ENCODE data around the gene SMCO4.
"Not testable (repeated sequence)": the region's sequence is repeated elsewhere in the genome, so short reads cannot be mapped to it uniquely, and the experiment has no call there.

Gene SMCO4

GRCh38 chr11:93543292-93543977 lies at the start of gene SMCO4:
SMCO4 (minus strand) TSS chr11:93543391; CDS start chr11:93479189, 64,202 bp downstream.
- DNase-seq: peak; percentile 86

- DNase-seq: no peak
Measured at GRCh38 chr11:93591247-93591898, 48.2 kb upstream of the SMCO4 start.

DNA sequence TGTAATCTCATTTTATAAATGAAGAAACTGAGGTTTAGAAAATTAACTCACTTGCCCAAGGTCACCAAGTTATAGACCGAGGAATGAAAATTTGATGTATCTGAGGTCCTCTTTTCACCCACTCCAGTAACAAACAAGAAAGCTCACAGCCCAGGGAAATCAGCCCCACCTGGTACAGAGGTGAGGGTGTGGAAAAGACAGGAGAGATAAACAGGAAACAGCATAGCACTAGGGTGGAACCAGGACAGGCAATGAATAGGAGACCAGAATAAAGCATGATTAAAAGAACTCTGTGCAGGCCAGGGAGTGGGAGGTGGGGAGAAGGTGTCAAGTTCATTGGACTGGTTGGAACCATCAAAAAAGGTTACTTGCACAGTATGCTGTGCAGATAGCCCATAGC lies 46.2 kb upstream of the SMCO4 start:
- DNase-seq: no peak

DNA sequence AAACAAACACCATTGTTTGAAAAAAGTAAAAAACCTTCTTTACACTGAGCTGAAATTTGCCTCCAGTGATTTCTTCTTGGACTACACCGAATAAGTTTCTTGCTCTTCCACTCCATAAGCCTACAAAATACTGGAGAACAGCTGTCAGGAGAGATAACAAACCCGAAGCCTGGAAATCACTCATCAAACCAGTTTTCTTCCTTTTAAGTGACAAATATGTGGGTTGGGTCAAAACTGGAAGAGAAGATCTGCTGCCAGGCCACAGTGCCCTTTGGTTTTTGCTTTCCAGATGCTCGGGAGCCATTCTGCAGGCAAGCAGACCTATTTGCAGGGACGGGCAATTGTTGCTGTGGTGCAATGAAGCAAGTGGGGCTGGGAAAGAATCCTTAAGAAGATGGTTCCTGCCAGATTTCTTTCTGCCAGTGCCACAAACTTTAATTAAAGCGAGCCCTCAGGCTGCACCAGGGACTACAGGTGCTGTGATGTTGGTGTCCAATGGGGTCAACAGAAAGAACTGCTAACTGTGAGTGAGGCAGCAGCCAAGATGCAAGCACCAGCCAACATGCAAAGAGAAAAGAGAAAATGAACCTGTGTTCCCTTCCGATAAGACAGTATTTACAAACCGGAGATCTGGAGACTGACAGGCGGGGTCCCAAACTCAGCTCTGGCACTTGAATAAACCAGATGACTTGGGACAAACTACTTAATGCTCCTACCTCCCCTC lies 44.8 kb upstream of the SMCO4 start:
- no peak for DNase-seq

DNA sequence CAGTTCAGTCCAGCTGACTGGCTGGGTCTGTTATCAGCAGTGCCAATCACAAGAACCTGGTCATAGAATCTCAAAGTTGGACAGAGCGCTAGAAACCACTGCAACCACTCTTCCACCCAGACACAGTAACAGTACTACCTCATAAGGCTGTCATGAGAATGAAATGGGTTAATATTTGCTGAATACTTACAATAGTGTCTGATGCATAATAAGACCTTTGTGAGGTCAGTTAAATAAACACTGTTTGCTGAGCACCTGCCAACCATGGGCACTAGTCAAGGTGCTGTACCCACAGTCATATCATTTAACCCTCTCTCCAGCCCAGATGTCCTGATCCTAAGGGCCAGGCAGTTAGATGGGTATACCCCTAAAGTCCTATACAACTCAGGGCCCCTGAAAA lies 44.2 kb upstream of the SMCO4 start:
- DNase-seq: not testable (repeated sequence)

GRCh38 chr11:93585758-93586157 lies 42.6 kb upstream of the SMCO4 start:
- no peak for DNase-seq

DNA sequence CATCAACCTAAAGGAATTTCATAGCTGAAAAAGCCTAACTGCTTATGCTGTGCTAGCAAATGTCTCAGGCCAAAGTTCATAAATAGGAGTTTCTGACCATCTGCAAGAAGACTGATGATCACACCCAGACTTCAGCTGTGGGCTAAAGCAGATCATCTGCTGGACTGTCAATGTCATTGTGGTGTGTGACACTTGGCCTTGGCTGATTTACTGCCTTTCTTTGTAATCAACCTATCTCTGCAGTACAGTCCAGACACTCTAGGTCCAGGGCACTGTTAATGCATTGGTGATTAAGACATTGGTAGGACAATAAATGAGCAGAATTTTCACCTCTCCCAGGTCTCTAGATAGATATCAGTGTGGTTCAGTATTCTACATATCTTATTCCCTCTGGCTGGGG lies 40.3 kb upstream of the SMCO4 start:
- no peak for DNase-seq

DNA sequence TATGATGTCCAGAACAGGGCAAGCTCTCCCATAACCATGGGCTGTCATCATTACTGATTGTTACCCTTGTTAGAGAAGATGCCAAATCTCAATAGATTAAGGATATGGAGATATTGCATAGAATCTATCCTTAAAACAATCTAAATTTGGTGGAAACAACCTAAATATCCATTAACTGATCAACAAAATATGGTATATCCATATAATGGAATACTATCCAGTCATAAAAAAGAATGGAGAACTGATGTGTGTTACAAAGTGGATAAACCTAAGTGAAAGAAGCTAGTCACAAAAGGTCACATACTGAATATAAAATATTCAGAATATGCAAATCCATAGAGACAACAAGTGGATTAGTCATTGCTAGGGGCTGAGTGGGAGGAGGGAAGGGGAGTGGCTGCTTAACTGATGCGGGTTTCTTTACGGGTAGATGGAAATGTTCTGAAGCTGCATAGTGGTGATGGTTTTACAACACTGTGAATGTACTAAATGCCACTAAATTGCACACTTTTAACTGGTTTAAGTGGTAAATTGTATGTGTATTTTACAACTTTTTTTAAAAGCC lies 36.1 kb upstream of the SMCO4 start:
- DNase-seq: no peak

DNA sequence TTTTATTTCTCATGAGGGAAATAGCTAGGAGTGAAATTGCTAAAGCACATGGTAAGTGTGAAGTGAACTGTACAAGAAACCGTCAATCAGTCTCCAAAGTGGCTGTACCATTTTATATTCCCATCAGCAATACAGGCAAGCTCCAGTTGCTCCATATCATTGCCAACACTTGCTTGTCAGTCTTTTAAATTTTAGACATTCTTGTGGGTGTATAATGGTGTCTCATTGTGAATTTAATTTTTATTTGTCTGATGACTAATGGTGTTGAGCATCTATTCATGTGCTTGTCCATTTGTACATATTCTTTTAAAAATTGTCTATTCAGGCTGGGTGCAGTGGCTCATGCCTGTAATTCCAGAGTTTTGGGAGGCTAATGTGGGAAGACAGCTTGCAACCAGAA lies 34.1 kb upstream of the SMCO4 start:
- DNase-seq: no peak

- DNase-seq: not testable (repeated sequence)
Measured at GRCh38 chr11:93576870-93577269, 33.7 kb upstream of the SMCO4 start.

DNA sequence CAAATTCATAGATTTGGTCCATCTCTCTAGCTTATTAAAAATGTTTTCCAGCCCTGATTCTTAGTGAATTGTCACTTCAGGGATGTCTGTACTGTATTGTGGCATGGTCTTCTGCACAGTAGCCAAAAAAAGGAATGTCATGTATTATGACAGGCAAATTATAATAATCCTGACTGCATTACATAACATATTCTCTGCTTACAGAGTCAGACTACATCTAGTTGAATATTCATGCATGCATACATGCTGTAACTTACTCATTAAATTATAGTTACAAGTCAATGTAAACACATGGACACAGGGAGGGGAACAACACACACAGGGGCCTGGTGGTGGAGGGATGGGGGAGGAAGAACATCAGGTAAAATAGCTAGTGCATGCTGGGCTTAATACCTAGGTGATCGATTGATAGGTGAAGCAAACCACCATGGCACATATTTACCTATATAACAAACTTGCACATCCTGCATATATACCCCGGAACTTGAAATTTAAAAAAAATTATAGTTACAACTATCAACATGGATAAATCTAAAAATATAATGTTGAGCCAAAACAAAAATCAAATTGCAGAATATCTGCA lies 31.5 kb upstream of the SMCO4 start:
- DNase-seq: no peak

GRCh38 chr11:93573184-93573583 lies 30.0 kb upstream of the SMCO4 start:
- no peak for DNase-seq

- no peak for DNase-seq
Measured at GRCh38 chr11:93572621-93573020, 29.4 kb upstream of the SMCO4 start.

DNA sequence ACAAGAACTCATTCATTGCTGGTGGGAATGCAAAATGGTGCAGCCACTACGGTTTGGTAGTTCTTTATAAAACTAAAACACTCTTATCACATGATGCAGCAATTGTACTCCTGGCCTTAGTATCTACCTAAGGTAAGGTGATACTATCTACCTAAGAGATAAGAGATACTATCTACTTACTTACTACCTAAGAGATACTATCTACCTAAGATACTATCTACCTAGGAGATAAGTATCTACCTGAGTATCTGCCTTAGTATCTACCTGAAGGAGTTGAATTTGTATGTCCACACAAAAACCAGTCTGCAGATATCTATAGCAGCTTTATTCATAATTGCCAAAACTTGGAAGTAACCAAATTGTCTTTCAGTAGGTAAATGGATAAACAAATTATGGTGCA lies 29.0 kb upstream of the SMCO4 start:
- no peak for DNase-seq

GRCh38 chr11:93571612-93572011 lies 28.4 kb upstream of the SMCO4 start:
- no peak for DNase-seq

GRCh38 chr11:93570759-93571413 lies 27.7 kb upstream of the SMCO4 start:
- DNase-seq: no peak

- no peak for DNase-seq
Measured at GRCh38 chr11:93569496-93569895, 26.3 kb upstream of the SMCO4 start.

- no peak for DNase-seq
Measured at GRCh38 chr11:93568726-93569125, 25.5 kb upstream of the SMCO4 start.

DNA sequence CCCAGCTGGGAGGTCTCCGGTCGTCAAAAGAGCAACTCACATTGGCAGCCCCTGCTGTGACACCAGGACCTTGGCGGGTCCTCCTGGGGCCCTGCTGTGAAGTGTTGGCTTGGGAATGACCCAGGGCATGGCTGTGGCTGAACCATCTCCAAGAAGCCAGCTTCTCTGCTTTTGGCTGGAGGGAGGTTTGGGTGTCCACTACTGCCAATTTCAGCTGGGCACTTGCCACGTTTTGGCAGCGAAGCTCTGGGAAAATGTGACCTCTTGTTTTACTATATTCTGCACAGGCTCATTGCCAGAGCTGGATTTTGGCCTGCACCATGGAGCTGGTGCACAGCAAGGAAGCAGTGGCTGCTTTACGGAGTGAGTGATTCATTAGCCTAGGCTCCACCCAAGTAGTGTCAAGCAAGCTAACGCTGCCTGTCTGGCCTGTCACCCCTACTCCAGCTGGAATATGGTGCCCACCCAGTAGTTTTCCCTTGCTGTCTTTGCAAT lies 24.3 kb upstream of the SMCO4 start:
- peak; percentile 56 for DNase-seq

DNA sequence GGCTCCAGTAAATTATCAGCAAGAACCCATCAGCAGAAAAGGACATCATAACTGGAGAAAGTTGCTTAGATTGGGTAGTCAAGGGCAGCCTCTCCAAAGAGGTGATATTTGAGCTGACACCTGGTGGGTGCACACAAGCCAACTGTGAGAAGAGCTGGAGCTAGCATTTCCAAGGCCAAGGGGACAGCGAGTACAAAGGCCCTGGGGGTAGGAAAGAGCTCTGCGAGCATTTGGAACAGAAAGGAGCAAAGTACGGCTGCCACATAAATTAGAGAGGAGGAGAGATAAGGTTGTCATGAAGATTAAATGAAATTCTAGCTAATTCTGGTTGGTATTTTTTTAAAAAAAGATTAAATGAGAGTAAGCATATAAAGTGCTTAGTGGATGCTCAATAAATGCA lies 21.7 kb upstream of the SMCO4 start:
- DNase-seq: no peak

GRCh38 chr11:93563857-93564256 lies 20.7 kb upstream of the SMCO4 start:
- DNase-seq: no peak

- DNase-seq: no peak
Measured at GRCh38 chr11:93560199-93560932, 17.2 kb upstream of the SMCO4 start.
